Measurements from ENCODE around the gene HELZ. TPM values are rescaled to one million over a fixed set of nuclear protein-coding genes. Genes with fewer than 3 reads are reported as not detected.

Gene HELZ
- total RNA-seq, 1 experiment from 2014 or later: 40.5 TPM

DNA sequence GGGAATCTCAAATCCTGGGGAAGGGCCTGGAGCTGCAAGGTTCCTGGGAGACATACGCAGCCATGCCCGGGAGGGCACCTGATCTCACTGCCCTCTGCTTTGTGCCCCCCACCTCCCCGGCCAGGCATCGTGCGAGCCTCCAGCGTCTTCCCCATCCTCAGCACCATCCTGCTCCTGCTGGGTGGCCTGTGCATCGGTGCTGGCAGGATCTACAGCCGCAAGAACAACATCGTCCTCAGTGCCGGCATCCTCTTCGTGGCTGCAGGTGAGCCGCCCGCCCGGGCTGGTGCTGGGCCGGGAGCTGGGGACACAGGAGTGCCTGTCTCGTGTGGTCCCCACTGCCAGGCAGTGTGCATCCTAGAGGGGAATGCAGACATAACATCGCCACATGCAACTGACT is 220.3 kb downstream of the HELZ start:
- Histone ChIP-seq H2AFZ (ENCODE audit: low read depth, low read length, poor library complexity, severe bottlenecking) (no peak overlapping the region), H3K9ac (ENCODE audit: low read length) (no peak overlapping the region), H3K4me1 (ENCODE audit: control insufficient read depth in 1 of 2, insufficient read depth in 2 of 2, low read length in 2 of 2) (peaks cover 0 to 10% of the 10 kb centered on the region in 2 experiments; a peak in 2 of 4 replicates), H4K20me1 (ENCODE audit: insufficient read depth) (no peaks in the 10 kb centered on the region), H3K79me2 (ENCODE audit: insufficient read depth, low read length) (no peaks in the 10 kb centered on the region), H3K9me2 (ENCODE audit: insufficient read depth) (no peaks in the 10 kb centered on the region), H3K9me3 (ENCODE audit: control insufficient read depth in 1 of 2, insufficient read depth in 1 of 2, low read depth in 1 of 2, low read length in 2 of 2) (no peaks in the 10 kb centered on the region), H3K4me2 (ENCODE audit: low read length) (no peak overlapping the region), H3K4me3 (replicated peaks in 1 of 2; ENCODE audit: low read depth in 1 of 2, low read length in 2 of 2) (no peak overlapping the region), H3K27me3 (ENCODE audit: insufficient read depth, low read length) (no peaks in the 10 kb centered on the region), H3K27ac (ENCODE audit: low read depth, low read length) (no peak overlapping the region), H3K36me3 (ENCODE audit: control insufficient read depth in 1 of 2, insufficient read depth in 2 of 2, low read length in 2 of 2) (no peaks in the 10 kb centered on the region)
- intact Hi-C loops (cut with micrococcal nuclease): no loop called here
- ChIA-PET RAD21 (ENCODE audit: low non-redundant PET in 1 of 2, low total read pairs in 2 of 2, uncharacterized antibody in 2 of 2, unreplicated experiment in 2 of 2) (no interaction called here), POLR2A (no interaction called here), CTCF (no interaction called here)
- no peak for TF ChIP-seq FOSL1 (IDR thresholded peaks at IDR 0.05; ENCODE audit: low read depth)
- no peak for TF ChIP-seq POLR2AphosphoS5 (IDR thresholded peaks at IDR 0.05; ENCODE audit: low read depth, low read length)
- no peak for TF ChIP-seq MAX (IDR thresholded peaks at IDR 0.05)
- TF ChIP-seq SIN3A (IDR thresholded peaks at IDR 0.05; ENCODE audit: low read depth): no peak
- no peak for TF ChIP-seq EZH2 (IDR thresholded peaks at IDR 0.05)
- TF ChIP-seq RAD21 (IDR thresholded peaks at IDR 0.05; ENCODE audit: low read depth): no peak
- TF ChIP-seq JUND (IDR thresholded peaks at IDR 0.05): no peak
- TF ChIP-seq POLR2A (IDR thresholded peaks at IDR 0.05; ENCODE audit: borderline replicate concordance, extremely low read depth, insufficient read depth, insufficient read length): no peak
- TF ChIP-seq ZNF274 (IDR thresholded peaks at IDR 0.05; ENCODE audit: low read depth, low read length): no peak
- ATAC-seq (no peak), DNase-seq (ENCODE audit: low read depth, low spot score) (no peak)
- no TSS peak for BruUV-seq (replicated peaks)

DNA sequence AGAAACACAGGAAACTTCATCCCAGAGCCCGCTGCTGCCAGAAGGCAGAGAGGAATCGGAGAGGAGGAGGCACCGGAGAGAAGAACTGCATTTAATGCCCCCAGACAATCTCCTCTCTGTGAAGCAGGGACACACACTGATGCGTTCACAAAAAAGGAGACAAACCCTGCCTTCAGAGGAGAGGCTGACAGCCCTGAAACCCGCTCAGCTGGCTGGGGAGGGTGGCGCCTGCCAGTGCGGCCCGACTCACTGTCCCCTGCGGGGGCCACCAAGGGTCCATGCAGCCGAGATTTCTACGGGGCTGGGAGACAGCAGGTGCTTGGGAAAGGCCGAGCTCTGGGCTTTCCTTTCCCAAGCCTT is 222.6 kb downstream of the HELZ start:
- Histone ChIP-seq H3K9me3 (ENCODE audit: control insufficient read depth in 1 of 2, insufficient read depth in 1 of 2, low read depth in 1 of 2, low read length in 2 of 2) (no peaks in the 10 kb centered on the region), H3K27ac (ENCODE audit: low read depth, low read length) (no peak overlapping the region), H3K79me2 (ENCODE audit: insufficient read depth, low read length) (no peaks in the 10 kb centered on the region), H3K4me3 (replicated peaks in 1 of 2; ENCODE audit: low read depth in 1 of 2, low read length in 2 of 2) (no peak overlapping the region), H3K36me3 (ENCODE audit: control insufficient read depth in 1 of 2, insufficient read depth in 2 of 2, low read length in 2 of 2) (no peaks in the 10 kb centered on the region), H2AFZ (ENCODE audit: low read depth, low read length, poor library complexity, severe bottlenecking) (no peak overlapping the region), H3K9me2 (ENCODE audit: insufficient read depth) (no peaks in the 10 kb centered on the region), H3K9ac (ENCODE audit: low read length) (no peak overlapping the region), H3K27me3 (ENCODE audit: insufficient read depth, low read length) (no peaks in the 10 kb centered on the region), H3K4me2 (ENCODE audit: low read length) (no peak overlapping the region), H3K4me1 (ENCODE audit: control insufficient read depth in 1 of 2, insufficient read depth in 2 of 2, low read length in 2 of 2) (peaks cover 0 to 10% of the 10 kb centered on the region in 2 experiments; a peak in 2 of 4 replicates), H4K20me1 (ENCODE audit: insufficient read depth) (no peaks in the 10 kb centered on the region)
- no peak for DNase-seq (ENCODE audit: low read depth, low spot score)
- intact Hi-C loops (cut with micrococcal nuclease): no loop called here
- ATAC-seq: no peak
- ChIA-PET RAD21 (ENCODE audit: low non-redundant PET in 1 of 2, low total read pairs in 2 of 2, uncharacterized antibody in 2 of 2, unreplicated experiment in 2 of 2) (no interaction called here), POLR2A (no interaction called here), CTCF (no interaction called here)
- TF ChIP-seq CBX3 (IDR thresholded peaks at IDR 0.05; ENCODE audit: low read depth) (no peak), MAX (IDR thresholded peaks at IDR 0.05) (no peak), SRF (IDR thresholded peaks at IDR 0.05; ENCODE audit: low read depth) (no peak), SIN3A (IDR thresholded peaks at IDR 0.05; ENCODE audit: low read depth) (no peak)
- no TSS peak for BruUV-seq (replicated peaks)
